Esophagus muscularis mucosa (tissue), 3 donors: Measurements from ENCODE around the gene GPR137B.

Source experiments
- POLR2A ChIP-seq: fragments of 450-650 bp; IDR thresholded peaks from one replicate; pipeline ENCODE4 v1.6.1; 2017; ENCODE audit warnings: antibody characterized with exemption, moderate library complexity, mild to moderate bottlenecking, low read depth
- POLR2AphosphoS5 ChIP-seq, 2 donors: sonication (generic); formaldehyde crosslinking; IDR thresholded peaks; one replicate each; pipeline ENCODE4 v1.6.1; 2017; ENCODE audit warnings: antibody characterized with exemption in 2 of 2
- TF ChIP-seq, protein P1 (sequence below), 3 experiments: fragments of 200-600 bp in 2 of 3; fragments of 450-650 bp in 1 of 3; sonication (generic) in 2 of 3; IDR thresholded peaks; one replicate each; pipeline ENCODE4 v1.5.1; 2017 to 2019; ENCODE audit warnings: antibody characterized with exemption in 3 of 3, mild to moderate bottlenecking in 2 of 3, moderate library complexity in 1 of 3

DNA sequence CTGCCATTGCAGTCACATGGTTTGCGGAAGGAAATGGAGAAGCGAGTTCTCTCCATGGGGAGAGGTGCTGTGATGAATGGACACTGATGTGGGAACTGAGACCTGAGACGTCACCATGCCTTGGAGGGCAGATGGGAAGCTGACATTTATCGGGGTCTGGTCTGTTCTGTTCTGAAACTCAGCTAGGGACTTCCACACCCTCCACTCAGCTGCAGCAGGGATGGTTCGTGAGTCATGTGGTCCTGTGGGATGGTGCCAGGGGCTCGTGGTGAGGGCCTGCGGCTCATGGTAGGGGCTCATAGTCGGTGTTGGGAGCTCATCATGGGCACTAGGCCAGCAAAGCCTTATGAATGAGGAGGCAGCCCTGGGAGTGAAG, 6.1 kb downstream of the GPR137B start:
- TF ChIP-seq, protein P1, sequence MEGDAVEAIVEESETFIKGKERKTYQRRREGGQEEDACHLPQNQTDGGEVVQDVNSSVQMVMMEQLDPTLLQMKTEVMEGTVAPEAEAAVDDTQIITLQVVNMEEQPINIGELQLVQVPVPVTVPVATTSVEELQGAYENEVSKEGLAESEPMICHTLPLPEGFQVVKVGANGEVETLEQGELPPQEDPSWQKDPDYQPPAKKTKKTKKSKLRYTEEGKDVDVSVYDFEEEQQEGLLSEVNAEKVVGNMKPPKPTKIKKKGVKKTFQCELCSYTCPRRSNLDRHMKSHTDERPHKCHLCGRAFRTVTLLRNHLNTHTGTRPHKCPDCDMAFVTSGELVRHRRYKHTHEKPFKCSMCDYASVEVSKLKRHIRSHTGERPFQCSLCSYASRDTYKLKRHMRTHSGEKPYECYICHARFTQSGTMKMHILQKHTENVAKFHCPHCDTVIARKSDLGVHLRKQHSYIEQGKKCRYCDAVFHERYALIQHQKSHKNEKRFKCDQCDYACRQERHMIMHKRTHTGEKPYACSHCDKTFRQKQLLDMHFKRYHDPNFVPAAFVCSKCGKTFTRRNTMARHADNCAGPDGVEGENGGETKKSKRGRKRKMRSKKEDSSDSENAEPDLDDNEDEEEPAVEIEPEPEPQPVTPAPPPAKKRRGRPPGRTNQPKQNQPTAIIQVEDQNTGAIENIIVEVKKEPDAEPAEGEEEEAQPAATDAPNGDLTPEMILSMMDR (IDR thresholded peaks at IDR 0.05) = no peak
- TF ChIP-seq POLR2A (no peak), POLR2AphosphoS5 (IDR thresholded peaks at IDR 0.05) (no peak)
